ENCODE measurements around the gene FAM234B.

DNA sequence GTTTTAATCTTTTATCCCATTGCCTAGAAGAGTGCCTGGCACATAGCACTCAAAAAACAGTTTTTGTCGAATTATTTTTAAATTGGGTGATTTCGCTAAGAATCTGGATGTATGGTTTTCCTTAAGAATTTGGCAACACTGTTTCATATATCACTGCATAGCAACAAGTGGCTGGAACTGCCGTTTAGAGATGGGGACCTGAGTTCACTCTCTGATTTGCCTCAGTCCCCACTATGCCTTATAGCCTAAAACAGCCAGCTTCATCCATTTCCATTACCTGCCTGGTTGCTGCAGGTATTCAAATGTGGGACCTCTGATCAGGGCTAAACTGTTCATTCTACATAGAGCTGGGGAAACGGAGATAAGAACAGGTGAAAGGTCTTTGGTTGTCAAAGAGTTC lies 45.9 kb upstream of the FAM234B start:
- TF ChIP-seq, protein P1, sequence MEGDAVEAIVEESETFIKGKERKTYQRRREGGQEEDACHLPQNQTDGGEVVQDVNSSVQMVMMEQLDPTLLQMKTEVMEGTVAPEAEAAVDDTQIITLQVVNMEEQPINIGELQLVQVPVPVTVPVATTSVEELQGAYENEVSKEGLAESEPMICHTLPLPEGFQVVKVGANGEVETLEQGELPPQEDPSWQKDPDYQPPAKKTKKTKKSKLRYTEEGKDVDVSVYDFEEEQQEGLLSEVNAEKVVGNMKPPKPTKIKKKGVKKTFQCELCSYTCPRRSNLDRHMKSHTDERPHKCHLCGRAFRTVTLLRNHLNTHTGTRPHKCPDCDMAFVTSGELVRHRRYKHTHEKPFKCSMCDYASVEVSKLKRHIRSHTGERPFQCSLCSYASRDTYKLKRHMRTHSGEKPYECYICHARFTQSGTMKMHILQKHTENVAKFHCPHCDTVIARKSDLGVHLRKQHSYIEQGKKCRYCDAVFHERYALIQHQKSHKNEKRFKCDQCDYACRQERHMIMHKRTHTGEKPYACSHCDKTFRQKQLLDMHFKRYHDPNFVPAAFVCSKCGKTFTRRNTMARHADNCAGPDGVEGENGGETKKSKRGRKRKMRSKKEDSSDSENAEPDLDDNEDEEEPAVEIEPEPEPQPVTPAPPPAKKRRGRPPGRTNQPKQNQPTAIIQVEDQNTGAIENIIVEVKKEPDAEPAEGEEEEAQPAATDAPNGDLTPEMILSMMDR (IDR thresholded peaks at IDR 0.05; ENCODE audit: borderline replicate concordance, extremely low read depth, low read length, poor library complexity, severe bottlenecking) = no peak
- TF ChIP-seq EZH2 (IDR thresholded peaks at IDR 0.05; ENCODE audit: borderline replicate concordance, low read depth, low read length, severe bottlenecking) = no peak
